Endothelial cell of hepatic sinusoid (primary cell): ENCODE results near the gene FOCAD.

Source experiments
- in situ Hi-C: cut with HindIII; loops from 2 replicates; pipeline ENCODE4 v1.10.0; 2017; ENCODE audit warnings: low sequenced_read_pairs

FOCAD gene

GRCh38 chr9:20853866-20854265, 169.8 kb downstream of the FOCAD start:
- in situ Hi-C loops: no loop called here

- in situ Hi-C loops: no loop called here
These were observed 170.4 kb downstream of the FOCAD start for GRCh38 chr9:20854444-20854843.

- in situ Hi-C loops: no loop called here
These were observed 179.9 kb downstream of the FOCAD start for GRCh38 chr9:20863945-20864344.

DNA sequence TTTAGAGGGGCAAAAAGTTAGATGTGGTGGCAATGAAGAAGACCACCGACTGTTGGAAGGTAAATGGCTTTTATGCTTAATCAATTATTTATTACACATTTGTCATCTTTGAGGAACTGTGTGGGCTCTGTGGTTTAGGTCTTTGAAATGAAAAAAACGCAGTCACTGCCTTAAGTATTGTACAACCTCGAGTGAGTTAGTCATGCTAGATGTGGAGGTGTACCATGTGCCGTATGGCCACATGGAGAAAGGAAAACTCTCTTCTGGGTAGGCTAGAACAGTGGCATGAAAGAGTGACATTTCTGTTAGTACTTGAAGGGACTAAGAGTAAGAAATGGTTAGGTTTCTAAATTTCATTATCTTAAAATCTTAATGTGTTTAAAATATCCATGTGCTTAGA, 181.3 kb downstream of the FOCAD start:
- in situ Hi-C loops: no loop called here

- in situ Hi-C loops: no loop called here
These were observed 186.1 kb downstream of the FOCAD start for GRCh38 chr9:20870115-20870514.

GRCh38 chr9:20872340-20872977, 188.4 kb downstream of the FOCAD start:
- in situ Hi-C loops: no loop called here

GRCh38 chr9:20873240-20873865, 189.3 kb downstream of the FOCAD start:
- in situ Hi-C loops: no loop called here

GRCh38 chr9:20880271-20880670, 196.2 kb downstream of the FOCAD start:
- in situ Hi-C loops: no loop called here

DNA sequence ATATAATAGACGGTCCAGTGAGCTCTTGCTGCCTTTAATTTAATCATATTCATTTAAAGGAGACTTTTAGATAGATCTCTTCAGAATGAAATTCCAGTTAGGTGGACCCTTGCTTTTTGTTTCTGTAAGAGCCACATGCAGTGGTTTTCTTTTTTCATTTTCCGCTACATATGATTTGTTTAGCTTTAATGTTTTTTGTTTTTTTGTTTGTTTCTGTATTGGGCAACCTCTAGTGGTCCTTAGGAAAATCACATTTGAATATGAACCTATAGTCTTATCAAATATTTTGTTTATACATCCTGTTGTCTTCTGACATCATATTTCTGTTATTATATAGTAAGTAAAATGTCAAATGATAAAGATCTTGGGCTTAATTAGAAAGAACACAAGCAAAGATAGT, 196.6 kb downstream of the FOCAD start:
- in situ Hi-C loops: no loop called here

GRCh38 chr9:20884985-20885593, 201.0 kb downstream of the FOCAD start:
- in situ Hi-C loops: no loop called here

- in situ Hi-C loops: no loop called here
These were observed 215.0 kb downstream of the FOCAD start for GRCh38 chr9:20898885-20899554.

DNA sequence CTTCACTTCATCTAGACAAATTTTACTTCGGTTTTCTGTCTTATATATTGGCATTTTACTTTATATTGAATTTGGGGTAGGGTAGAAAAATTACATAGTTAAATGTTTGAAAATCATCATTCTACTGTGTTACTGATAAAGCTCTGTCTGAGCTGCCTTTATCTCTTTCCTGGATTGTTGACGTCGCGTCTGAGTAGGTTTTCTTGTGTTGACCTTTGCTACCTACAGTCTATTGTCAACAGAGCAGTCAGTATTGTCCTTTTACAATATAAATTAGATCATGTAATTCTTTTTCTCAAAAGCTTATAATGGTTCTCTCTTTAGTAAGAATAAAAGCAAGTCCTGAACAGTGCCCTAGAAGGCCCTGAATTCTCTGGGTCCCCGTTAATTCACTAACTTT, 219.2 kb downstream of the FOCAD start:
- in situ Hi-C loops: no loop called here

DNA sequence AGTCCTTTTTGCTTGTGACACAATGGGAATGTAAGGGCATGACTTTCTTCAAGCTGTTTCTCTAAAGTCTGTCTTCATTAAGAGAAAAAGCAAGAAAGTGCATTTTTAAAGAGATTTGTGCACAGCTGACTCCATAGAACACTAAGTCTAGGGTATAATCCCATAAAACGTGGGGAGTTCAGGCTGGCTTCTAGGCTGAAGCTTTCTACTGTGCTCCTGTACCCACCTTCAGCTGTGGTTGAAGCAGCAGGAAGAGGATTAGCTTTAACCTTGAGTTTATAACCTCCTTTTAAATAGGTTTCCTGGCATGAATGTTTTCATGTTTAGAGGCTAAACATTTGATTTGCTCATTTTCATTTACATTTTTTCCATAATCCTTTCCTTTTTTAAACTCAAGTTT, 220.9 kb downstream of the FOCAD start:
- in situ Hi-C loops: no loop called here

- in situ Hi-C loops: no loop called here
These were observed 222.3 kb downstream of the FOCAD start for GRCh38 chr9:20906326-20906725.

GRCh38 chr9:20908461-20908860, 224.4 kb downstream of the FOCAD start:
- in situ Hi-C loops: no loop called here

GRCh38 chr9:20914556-20914955, 230.5 kb downstream of the FOCAD start:
- in situ Hi-C loops: no loop called here

- in situ Hi-C loops: loop anchor here (10.0 kb wide), 1 partner anchor 497 kb away; no protein-coding TSS in a partner anchor
These were observed 237.3 kb downstream of the FOCAD start for GRCh38 chr9:20921362-20921761.

- in situ Hi-C loops: loop anchor here (10.0 to 25.0 kb wide), 2 partner anchors 501 to 563 kb away; no protein-coding TSS in a partner anchor
These were observed 241.4 kb downstream of the FOCAD start for GRCh38 chr9:20925256-20926045.

- in situ Hi-C loops: loop anchor here (10.0 to 25.0 kb wide), 2 partner anchors 504 to 567 kb away; no protein-coding TSS in a partner anchor
These were observed 245.2 kb downstream of the FOCAD start for GRCh38 chr9:20929276-20929675.

- in situ Hi-C loops: loop anchor here (25.0 kb wide), 1 partner anchor 569 kb away; no protein-coding TSS in a partner anchor
These were observed 246.8 kb downstream of the FOCAD start for GRCh38 chr9:20930836-20931235.
